ENCODE data around the gene SELENOM. TPM values are rescaled to one million over a fixed set of nuclear protein-coding genes. Genes with fewer than 3 reads are reported as not detected.
"Not testable (repeated sequence)": the region's sequence is repeated elsewhere in the genome, so short reads cannot be mapped to it uniquely, and the experiment has no call there.

The SELENOM gene
- total RNA-seq, 1 experiment from 2014 or later = 61.4 TPM

DNA sequence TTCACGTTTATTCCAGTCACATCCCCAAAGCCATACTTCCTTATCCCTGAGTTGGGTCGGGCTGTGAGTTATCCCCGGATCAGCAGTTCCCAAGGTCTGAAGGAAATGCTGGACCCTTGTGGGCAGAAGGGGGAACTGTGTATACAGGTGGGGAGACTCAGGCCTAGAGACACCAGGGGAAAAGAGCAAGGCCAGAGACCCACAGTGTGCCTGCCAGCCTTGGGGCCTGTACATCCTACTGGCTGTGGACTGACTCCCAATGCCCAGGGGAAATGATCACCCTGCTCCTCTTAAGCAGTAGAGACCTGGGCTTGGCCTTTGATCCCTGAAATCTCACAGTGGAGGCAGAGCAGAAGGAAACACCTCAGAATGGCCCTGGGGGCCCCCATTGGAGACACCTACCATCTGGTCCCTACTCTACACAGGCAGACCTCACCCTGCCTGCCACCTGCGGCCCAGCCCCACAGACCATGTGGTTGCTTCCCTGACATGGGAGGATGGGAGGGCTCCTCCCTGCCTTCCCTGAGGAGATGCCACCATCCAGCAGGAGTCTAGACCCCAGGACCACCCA, 1.3 kb downstream of the SELENOM start:
- no peak for DNase-seq (ENCODE audit: low read depth)

DNA sequence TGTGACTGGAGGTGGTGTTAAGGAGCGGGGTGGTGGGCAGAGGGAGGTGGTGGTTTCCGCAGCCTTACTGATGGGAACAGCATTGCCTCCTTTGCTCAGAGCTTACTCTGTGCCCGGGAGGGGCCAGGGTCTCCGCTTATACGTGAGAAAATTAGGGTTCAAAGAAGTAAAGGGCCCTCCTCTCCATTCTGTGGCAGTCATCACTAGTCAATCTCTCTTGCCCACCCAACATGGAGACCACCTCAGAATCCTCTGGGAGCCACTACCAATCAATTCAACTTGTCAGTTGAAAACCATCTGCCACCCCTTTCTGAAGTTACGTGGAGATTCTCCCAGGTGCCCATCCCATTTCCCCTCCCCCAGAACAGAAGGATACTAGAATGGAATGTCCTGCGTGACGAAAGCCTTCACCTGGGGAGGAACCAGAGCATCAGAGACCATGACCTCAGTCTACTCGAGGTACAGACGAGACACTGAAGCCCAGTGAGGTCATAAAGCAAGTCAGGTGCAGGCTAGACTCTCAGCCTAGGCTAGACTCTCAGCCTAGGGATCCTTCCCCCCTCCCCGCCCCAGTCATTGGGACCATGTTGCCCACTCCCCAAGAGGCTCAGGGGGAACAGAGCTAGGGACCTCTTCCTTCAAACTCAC, 2.0 kb downstream of the SELENOM start:
- DNase-seq (ENCODE audit: low read depth) = no peak

- no peak for DNase-seq (ENCODE audit: low read depth)
Measured at GRCh38 chr22:31104869-31105268, 2.5 kb downstream of the SELENOM start.

DNA sequence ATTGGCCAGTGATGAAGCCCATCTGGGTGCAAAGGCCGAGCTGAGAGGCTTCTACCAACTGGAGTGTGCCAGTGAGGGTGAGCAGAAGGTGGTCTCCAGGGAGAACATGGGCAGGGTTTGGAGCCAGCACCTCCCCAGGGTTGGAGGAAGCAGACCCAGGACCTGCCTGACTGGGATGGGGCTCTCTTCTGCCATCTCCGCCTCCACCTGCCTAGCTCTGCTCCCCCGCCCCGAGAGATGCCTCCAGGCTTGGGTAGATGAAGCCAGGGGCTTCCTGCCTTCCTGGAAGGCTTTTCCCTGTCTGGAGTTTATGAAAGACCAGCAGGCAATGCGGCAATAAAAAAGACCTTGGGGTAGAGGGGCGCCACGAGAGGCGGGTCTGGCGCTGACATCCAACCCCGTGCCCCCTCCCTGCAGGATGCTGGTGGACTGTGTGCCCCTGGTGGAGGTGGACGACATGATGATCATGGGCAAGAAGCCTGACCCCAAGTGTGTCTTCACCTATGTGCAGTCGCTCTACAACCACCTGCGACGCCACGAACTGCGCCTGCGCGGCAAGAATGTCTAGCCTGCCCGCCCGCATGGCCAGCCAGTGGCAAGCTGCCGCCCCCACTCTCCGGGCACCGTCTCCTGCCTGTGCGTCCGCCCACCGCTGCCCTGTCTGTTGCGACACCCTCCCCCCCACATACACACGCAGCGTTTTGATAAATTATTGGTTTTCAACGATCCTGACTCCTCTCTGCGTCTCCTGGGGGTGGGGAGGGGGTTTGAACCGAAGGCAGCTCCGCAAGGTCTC, 3.3 kb downstream of the SELENOM start:
- DNase-seq (ENCODE audit: low read depth) = no peak

GRCh38 chr22:31103111-31103510, 4.3 kb downstream of the SELENOM start:
- DNase-seq (ENCODE audit: low read depth) = no peak

GRCh38 chr22:31102441-31103081, 4.8 kb downstream of the SELENOM start:
- DNase-seq (ENCODE audit: low read depth) = peak; percentile 92

- no peak for DNase-seq (ENCODE audit: low read depth)
Measured at GRCh38 chr22:31100762-31101525, 6.4 kb downstream of the SELENOM start.

DNA sequence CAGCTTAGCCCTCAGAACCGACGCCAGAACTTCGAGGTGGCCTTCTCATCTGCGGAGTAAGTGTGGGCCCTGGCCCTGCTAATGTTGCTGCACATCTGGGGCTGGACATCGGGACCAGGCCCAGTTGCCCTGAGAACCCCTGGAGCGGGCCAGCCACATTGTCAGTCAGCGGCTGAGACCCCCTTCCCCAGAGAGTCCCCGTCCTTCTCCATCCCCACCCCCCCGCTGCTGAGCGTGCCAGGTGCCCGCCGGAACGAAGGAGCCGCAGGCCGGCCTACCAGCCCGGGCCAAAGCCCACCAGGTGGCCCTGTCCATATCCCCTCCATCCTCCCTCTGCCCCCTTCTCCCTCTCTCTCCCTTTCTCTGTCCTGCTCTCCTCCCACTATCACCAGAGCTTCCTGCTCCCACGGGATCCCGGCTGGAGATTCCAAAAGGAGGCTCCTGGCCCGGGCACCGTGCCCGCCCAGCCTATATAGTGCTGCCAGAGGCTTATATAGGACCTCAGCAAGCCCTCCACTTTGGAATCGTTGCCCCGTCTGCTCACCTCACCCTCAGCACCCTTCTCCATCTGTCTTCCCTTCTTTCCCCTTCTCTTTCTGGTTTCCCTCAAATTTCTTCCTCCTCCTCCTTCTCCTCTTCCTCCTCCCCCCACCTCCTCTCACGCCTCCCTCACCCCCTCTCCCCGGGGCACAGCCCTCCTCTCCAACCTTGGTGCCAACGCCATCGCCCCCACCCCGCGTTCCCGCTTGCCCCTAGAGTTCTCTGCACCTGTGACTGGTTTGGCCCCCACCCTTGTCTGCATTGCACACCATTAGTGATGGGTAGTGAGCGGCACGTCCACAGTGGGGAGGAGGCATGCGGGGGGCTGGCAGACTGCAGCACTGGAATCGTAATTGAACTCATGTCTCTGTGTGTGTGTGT, 7.3 kb downstream of the SELENOM start:
- DNase-seq (ENCODE audit: low read depth) = no peak

DNA sequence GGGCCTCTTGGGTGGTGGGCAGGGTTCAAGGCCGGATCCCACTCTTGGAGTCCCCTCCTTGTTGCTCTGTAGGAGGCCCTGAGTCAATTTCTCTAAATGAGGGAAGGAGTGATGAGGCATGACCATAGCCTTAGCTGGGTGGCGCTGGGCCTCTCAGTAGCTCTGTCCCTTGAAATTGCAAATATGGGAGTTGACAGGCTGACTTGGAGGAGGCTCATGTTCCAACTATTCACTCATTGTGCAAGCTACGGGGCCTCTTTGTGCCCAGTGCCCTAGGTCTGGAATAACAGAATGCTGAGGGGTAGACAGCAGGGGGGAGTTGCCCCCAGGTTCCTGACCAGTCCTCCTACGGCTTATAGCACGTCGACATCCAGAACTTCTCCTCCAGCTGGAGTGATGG, 8.0 kb downstream of the SELENOM start:
- DNase-seq (ENCODE audit: low read depth) = no peak

- no peak for DNase-seq (ENCODE audit: low read depth)
Measured at GRCh38 chr22:31098632-31099110, 8.7 kb downstream of the SELENOM start.

GRCh38 chr22:31097941-31098631, 9.3 kb downstream of the SELENOM start:
- no peak for DNase-seq (ENCODE audit: low read depth)

DNA sequence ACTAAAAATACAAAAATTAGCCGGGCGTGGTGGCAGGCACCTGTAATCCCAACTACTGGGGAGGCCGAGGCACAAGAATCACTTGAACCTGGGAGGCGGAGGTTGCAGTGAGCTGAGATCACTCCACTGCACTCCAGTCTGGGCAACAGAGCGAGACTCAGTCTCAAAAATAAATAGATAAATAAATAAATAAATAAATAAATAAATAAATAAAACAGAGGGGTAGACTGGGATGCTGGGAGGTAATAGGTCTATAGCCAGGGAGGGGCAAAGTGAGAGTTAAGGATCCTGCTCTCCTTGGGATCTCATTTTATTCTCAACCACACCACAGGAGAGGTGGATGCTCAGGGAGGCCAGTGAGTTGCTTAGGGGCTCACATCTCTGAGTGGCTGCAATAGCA, 9.8 kb downstream of the SELENOM start:
- not testable (repeated sequence) for DNase-seq (ENCODE audit: low read depth)

- DNase-seq (ENCODE audit: low read depth) = no peak
Measured at GRCh38 chr22:31096657-31097279, 10.6 kb downstream of the SELENOM start.

- DNase-seq (ENCODE audit: low read depth) = no peak
Measured at GRCh38 chr22:31095637-31096249, 11.6 kb downstream of the SELENOM start.

- no peak for DNase-seq (ENCODE audit: low read depth)
Measured at GRCh38 chr22:31094741-31095140, 12.6 kb downstream of the SELENOM start.

DNA sequence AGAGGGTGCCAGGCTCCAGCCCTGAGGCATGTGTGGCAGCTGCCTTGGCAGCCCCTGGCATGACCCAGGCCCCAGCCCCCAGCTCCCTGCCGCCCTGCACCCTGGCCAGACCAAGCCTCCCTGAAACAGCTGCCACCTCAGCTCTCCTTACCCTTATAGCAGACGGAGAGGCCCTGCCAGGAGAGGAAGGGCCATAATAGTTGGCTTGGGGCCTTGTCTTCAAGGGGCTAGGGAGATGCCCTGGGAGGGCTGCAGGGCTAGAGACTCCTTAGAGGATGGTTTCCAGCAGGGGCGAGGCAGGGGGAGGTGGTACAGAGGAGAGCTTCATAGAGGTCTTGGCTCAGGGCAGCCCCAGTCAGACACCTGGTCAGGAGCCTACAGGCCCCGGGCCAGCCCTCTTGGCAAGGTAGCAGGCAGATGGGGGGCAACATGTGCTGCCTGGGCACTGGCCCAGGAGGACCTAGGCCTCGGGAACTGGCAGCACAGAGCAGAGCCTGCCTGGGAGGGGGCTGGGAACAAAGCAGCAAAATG, 13.3 kb downstream of the SELENOM start:
- no peak for DNase-seq (ENCODE audit: low read depth)

DNA sequence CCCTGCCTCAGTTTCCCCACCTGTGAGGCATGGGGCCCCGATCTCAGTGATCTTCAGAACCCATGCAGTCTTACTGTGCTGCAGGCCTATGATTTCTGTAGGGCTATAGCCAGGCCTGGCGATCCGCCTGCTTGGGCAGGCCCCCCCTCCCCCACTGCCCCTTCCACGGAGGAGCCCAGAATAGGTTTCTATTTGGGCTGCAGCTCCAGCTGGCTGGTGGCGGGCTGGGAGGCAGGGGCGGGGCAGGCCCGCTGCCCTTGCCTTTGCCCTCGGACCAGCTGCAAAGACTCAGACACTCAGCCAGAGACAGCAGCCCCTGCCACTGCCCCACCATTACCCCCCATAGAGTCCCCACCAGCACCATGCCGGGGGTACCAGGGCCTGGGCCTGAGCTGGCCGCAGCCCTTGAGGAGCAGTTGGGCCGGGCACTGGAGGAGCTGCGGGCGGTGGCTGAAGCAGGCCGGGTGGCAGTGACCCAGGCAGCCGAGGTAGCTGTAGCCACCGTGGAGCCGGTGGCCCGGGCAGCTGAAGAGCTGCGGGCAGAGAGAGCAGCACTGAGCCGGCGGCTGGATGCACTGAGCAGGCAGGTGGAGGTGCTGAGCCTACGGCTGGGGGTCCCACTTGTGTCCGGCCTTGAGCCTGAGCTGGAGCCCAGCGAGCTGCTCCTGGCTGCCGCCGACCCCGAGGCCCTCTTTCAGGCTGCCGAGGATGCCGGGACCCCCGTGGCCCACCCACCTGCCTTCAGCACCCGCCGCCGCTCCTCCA, 14.1 kb downstream of the SELENOM start:
- DNase-seq (ENCODE audit: low read depth) = no peak

GRCh38 chr22:31092161-31092560, 15.2 kb downstream of the SELENOM start:
- no peak for DNase-seq (ENCODE audit: low read depth)

Data from LHCN-M2 (cell line).